ENCODE results near the gene CD55.
"Not testable (repeated sequence)": the region's sequence is repeated elsewhere in the genome, so short reads cannot be mapped to it uniquely, and the experiment has no call there.

CD55 gene

GRCh38 chr1:207306603-207307002, 14.9 kb upstream of the CD55 start:
- no peak for DNase-seq

GRCh38 chr1:207308451-207309190, 12.9 kb upstream of the CD55 start:
- DNase-seq, result no peak

GRCh38 chr1:207309745-207310273, 11.7 kb upstream of the CD55 start:
- no peak for DNase-seq

GRCh38 chr1:207311888-207312603, 9.4 kb upstream of the CD55 start:
- DNase-seq, result no peak

- DNase-seq, result no peak
Observed at GRCh38 chr1:207312604-207312920, 8.9 kb upstream of the CD55 start.

- no peak for DNase-seq
Observed at GRCh38 chr1:207313131-207313530, 8.3 kb upstream of the CD55 start.

GRCh38 chr1:207314816-207315215, 6.7 kb upstream of the CD55 start:
- DNase-seq, result no peak

GRCh38 chr1:207315435-207315834, 6.0 kb upstream of the CD55 start:
- DNase-seq, result no peak

GRCh38 chr1:207316141-207316540, 5.3 kb upstream of the CD55 start:
- DNase-seq, result no peak

- no peak for DNase-seq
Observed at GRCh38 chr1:207316622-207317391, 4.7 kb upstream of the CD55 start.

GRCh38 chr1:207317561-207317960, 3.9 kb upstream of the CD55 start:
- DNase-seq, result no peak

GRCh38 chr1:207318072-207318619, 3.3 kb upstream of the CD55 start:
- no peak for DNase-seq

- DNase-seq, result no peak
Observed at GRCh38 chr1:207319199-207319598, 2.3 kb upstream of the CD55 start.

GRCh38 chr1:207320105-207320504, 1.4 kb upstream of the CD55 start:
- DNase-seq, result not testable (repeated sequence)

GRCh38 chr1:207321790-207322645, 540 bp downstream of the CD55 start:
- DNase-seq, result no peak

- DNase-seq, result no peak
Observed at GRCh38 chr1:207323425-207324225, 2.1 kb downstream of the CD55 start.

- no peak for DNase-seq
Observed at GRCh38 chr1:207328004-207328403, 6.5 kb downstream of the CD55 start.

GRCh38 chr1:207328908-207329440, 7.5 kb downstream of the CD55 start:
- DNase-seq, result no peak

GRCh38 chr1:207329469-207329868, 8.0 kb downstream of the CD55 start:
- no peak for DNase-seq

GRCh38 chr1:207330011-207330710, 8.7 kb downstream of the CD55 start:
- DNase-seq, result no peak

Measured in NCI-H146 (cell line).